Activated T-helper 2 cell treated with anti-CD3 and anti-CD28 coated beads, Interferon-gamma antibody, Interleukin-2, Interleukin-4, amounts not matched to agents 10 μg/mL and 5 μg/mL and 100 μg/mL, durations not matched to agents 14 hours and 24 hours and 36 hours (primary cell): ENCODE data around the gene SLC24A1. TPM values are rescaled to one million over a fixed set of nuclear protein-coding genes. Genes with fewer than 3 reads are reported as not detected.
A peak's percentile ranks its signal among the peaks of the same experiment; 100 is the strongest.
"Not testable (repeated sequence)": the region's sequence is repeated elsewhere in the genome, so short reads cannot be mapped to it uniquely, and the experiment has no call there.

Experiments
- DNase-seq: peaks from one replicate; pipeline ENCODE4 v3.0.0; 2021; ENCODE audit warnings: low spot score
- H3K27ac Mint-ChIP-seq: one replicate; pipeline ENCODE4 v1.8.0; 2021; ENCODE audit warnings: mixed read lengths
- H3K27me3 Mint-ChIP-seq: one replicate; pipeline ENCODE4 v1.8.0; 2021; ENCODE audit warnings: low read depth, mixed read lengths
- H3K36me3 Mint-ChIP-seq: one replicate; pipeline ENCODE4 v1.8.0; 2021; ENCODE audit warnings: low read depth, mixed read lengths
- H3K4me1 Mint-ChIP-seq: one replicate; pipeline ENCODE4 v1.8.0; 2021; ENCODE audit warnings: low read depth, mixed read lengths
- H3K4me3 Mint-ChIP-seq: one replicate; pipeline ENCODE4 v1.8.0; 2021; ENCODE audit warnings: low read depth, mild to moderate bottlenecking, moderate library complexity, mixed read lengths
- H3K9me3 Mint-ChIP-seq: one replicate; pipeline ENCODE4 v1.8.0; 2021; ENCODE audit warnings: mixed read lengths
- intact Hi-C: fragments of 100-400 bp; cut with micrococcal nuclease; formaldehyde crosslinking; loops from one replicate; pipeline ENCODE4 v1.15.1; 2023
- total RNA-seq: library from RNA; stranded (reverse); gene quantifications from 2 replicates; pipeline ENCODE4 v1.2.3, GENCODE V29; 2022

Gene SLC24A1
- total RNA-seq, 1 donor from 2014 or later: 5.3 TPM

- H3K9me3 Mint-ChIP-seq: no peaks in the 10 kb centered on the region
- peaks cover 44% of the 10 kb centered on the region for H3K36me3 Mint-ChIP-seq
- no peak overlapping the region for H3K4me3 Mint-ChIP-seq
- peaks cover 5% of the 10 kb centered on the region for H3K4me1 Mint-ChIP-seq
- no peak for DNase-seq
- intact Hi-C loops: no loop called here
- no peaks in the 10 kb centered on the region for H3K27me3 Mint-ChIP-seq
- no peak overlapping the region for H3K27ac Mint-ChIP-seq
Observed at GRCh38 chr15:65603134-65603533, 18.6 kb upstream of the SLC24A1 start.

- DNase-seq: no peak
- H3K4me1 Mint-ChIP-seq: peaks cover 4% of the 10 kb centered on the region
- H3K36me3 Mint-ChIP-seq: peaks cover 39% of the 10 kb centered on the region
- no peaks in the 10 kb centered on the region for H3K9me3 Mint-ChIP-seq
- no peak overlapping the region for H3K4me3 Mint-ChIP-seq
- no peaks in the 10 kb centered on the region for H3K27me3 Mint-ChIP-seq
- no peak overlapping the region for H3K27ac Mint-ChIP-seq
- intact Hi-C loops: no loop called here
Observed at GRCh38 chr15:65603559-65603958, 18.2 kb upstream of the SLC24A1 start.

GRCh38 chr15:65610871-65611718 is 10.6 kb upstream of the SLC24A1 start, which contains the start of gene INTS14:
TSS of gene INTS14 (minus strand) at chr15:65611131. CDS start at chr15:65607380, 3,751 bp downstream.
- intact Hi-C loops: loop anchor here (1.0 kb wide), 1 partner anchor 81 kb away; the partner anchor contains the start of gene HACD3
- Mint-ChIP-seq H3K27me3 (no peaks in the 10 kb centered on the region), H3K4me1 (peaks cover 23% of the 10 kb centered on the region), H3K4me3 (peak within 1 kb of the TSS; percentile 95), H3K9me3 (no peaks in the 10 kb centered on the region), H3K36me3 (peaks cover 4% of the 10 kb centered on the region), H3K27ac (peak within 1 kb of the TSS; percentile 92)
- DNase-seq: peak; percentile 88

DNA sequence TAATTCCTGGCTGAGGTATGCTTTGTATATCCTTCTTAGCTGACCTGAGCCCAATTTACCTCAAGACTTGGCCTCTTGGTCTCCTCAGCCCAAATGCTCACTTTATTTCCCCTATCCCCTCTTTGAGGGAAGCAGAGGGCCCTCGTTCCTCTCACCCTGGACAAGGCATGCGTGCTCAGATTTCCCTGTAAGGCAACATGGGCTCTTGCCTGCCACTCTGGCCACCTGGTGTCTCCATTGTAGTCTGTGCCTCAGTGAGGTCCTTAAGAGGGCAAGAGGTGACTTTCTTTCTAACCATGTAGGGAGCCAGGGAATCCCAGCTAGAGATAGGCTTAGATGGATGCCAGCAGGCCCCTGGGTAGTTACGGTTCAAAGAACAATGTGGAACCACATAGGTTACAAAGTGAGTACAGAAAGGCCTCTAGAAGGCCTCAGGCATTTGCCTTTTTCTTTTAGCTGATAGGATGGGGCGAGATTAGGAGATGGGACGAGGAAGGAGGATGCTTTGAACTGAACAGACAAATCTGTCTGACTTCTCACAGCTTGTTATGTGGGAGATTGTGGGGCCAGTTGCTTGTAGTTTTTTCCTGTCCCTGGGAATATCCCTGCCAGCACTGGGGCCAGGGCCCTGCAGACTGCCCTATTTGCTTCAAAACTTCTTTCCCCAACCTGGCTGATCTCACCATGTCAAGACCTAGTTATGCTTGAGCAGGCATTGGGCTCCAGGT is 9.7 kb upstream of the SLC24A1 start:
- H3K4me3 Mint-ChIP-seq: peak overlapping the region; percentile 95
- H3K36me3 Mint-ChIP-seq: peaks cover 2% of the 10 kb centered on the region
- H3K27me3 Mint-ChIP-seq: no peaks in the 10 kb centered on the region
- H3K27ac Mint-ChIP-seq: peak overlapping the region; percentile 92
- no peaks in the 10 kb centered on the region for H3K9me3 Mint-ChIP-seq
- no peak for DNase-seq
- H3K4me1 Mint-ChIP-seq: peaks cover 23% of the 10 kb centered on the region
- intact Hi-C loops: loop anchor here (1.0 kb wide), 1 partner anchor 82 kb away; the partner anchor contains the start of gene HACD3

DNA sequence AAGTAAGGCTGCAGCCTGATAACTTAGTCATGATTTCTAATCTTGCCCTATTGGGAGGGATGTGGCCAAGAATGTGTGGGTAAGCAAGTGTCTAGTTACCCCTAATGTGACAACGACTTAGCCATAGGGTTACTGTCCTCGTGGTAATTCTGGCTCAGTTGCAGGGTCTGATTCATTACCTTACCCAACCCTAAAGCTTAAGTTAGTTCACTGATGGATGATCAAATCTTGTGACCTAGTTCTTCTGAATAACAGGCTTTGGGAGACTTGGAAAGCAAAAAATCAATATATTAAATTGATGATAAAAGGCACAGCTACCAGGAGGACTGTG is 9.2 kb upstream of the SLC24A1 start:
- Mint-ChIP-seq H3K9me3 (no peaks in the 10 kb centered on the region), H3K36me3 (no peaks in the 10 kb centered on the region), H3K4me3 (peak overlapping the region; percentile 95)

GRCh38 chr15:65612949-65613744 is 8.6 kb upstream of the SLC24A1 start:
- intact Hi-C loops: no loop called here
- Mint-ChIP-seq H3K27ac (no peak overlapping the region), H3K36me3 (no peaks in the 10 kb centered on the region), H3K4me1 (peaks cover 23% of the 10 kb centered on the region), H3K4me3 (no peak overlapping the region), H3K9me3 (no peaks in the 10 kb centered on the region), H3K27me3 (no peaks in the 10 kb centered on the region)
- no peak for DNase-seq

More for the DNA sequence above, 9.2 kb upstream of the SLC24A1 start:
- no peaks in the 10 kb centered on the region for H3K27me3 Mint-ChIP-seq
- H3K27ac Mint-ChIP-seq: no peak overlapping the region
- peaks cover 23% of the 10 kb centered on the region for H3K4me1 Mint-ChIP-seq
- DNase-seq: no peak
- intact Hi-C loops: no loop called here

DNA sequence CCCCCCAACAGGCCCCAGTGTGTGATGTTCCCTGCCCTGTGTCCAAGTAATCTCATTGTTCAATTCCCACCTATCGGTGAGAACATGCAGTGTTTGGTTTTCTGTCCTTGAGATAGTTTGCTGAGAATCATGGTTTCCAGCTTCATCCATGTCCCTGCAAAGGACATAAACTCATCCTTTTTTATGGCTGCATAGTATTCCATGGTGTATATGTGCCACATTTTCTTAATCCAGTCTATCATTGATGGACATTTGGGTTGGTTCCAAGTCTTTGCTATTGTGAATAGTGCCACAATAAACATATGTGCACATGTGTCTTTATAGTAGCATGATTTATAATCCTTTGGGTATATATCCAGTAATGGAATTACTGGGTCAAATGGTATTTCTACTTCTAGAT is 5.9 kb upstream of the SLC24A1 start:
- DNase-seq: not testable (repeated sequence)

GRCh38 chr15:65618560-65619109 is 3.1 kb upstream of the SLC24A1 start:
- no peak overlapping the region for H3K4me3 Mint-ChIP-seq
- H3K4me1 Mint-ChIP-seq: no peaks in the 10 kb centered on the region
- no peak for DNase-seq
- intact Hi-C loops: no loop called here
- H3K36me3 Mint-ChIP-seq: no peaks in the 10 kb centered on the region
- H3K9me3 Mint-ChIP-seq: no peaks in the 10 kb centered on the region
- H3K27ac Mint-ChIP-seq: no peak overlapping the region
- no peaks in the 10 kb centered on the region for H3K27me3 Mint-ChIP-seq

More for the DNA sequence above, 5.9 kb upstream of the SLC24A1 start:
- H3K27me3 Mint-ChIP-seq, intact Hi-C loops, H3K36me3 Mint-ChIP-seq, H3K4me3 Mint-ChIP-seq, H3K9me3 Mint-ChIP-seq, H3K27ac Mint-ChIP-seq: not testable (repeated sequence)
- H3K4me1 Mint-ChIP-seq: peaks cover 11% of the 10 kb centered on the region

GRCh38 chr15:65619626-65620290 is 2.0 kb upstream of the SLC24A1 start:
- intact Hi-C loops: no loop called here
- Mint-ChIP-seq H3K27me3 (no peaks in the 10 kb centered on the region), H3K4me3 (no peak overlapping the region), H3K4me1 (no peaks in the 10 kb centered on the region), H3K9me3 (no peaks in the 10 kb centered on the region), H3K27ac (no peak overlapping the region), H3K36me3 (no peaks in the 10 kb centered on the region)
- no peak for DNase-seq

DNA sequence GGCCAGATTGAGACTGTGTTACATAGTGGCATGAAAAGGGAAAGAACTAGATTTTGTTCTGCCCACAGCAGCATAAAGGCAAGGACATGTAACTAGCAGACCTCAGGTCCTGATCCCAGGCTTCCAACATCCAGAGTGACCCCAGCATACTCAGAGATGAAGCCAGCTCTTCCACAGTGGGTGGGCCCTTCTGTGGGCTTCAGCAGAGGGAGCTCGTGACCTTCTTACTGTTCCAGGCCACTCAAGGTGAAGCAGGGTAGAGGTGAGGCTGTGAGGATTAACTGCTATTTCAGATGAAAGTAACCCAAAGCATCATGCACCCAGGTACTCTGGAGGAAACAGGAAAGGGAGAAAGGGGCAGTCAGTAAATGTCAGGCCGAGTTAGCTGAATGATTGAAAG is 905 bp upstream of the SLC24A1 start:
- no peaks in the 10 kb centered on the region for H3K4me1 Mint-ChIP-seq
- no peak for DNase-seq
- no peaks in the 10 kb centered on the region for H3K36me3 Mint-ChIP-seq
- H3K27me3 Mint-ChIP-seq: no peaks in the 10 kb centered on the region
- no peak overlapping the region for H3K27ac Mint-ChIP-seq
- no peaks in the 10 kb centered on the region for H3K9me3 Mint-ChIP-seq
- intact Hi-C loops: no loop called here
- H3K4me3 Mint-ChIP-seq: no peak overlapping the region

DNA sequence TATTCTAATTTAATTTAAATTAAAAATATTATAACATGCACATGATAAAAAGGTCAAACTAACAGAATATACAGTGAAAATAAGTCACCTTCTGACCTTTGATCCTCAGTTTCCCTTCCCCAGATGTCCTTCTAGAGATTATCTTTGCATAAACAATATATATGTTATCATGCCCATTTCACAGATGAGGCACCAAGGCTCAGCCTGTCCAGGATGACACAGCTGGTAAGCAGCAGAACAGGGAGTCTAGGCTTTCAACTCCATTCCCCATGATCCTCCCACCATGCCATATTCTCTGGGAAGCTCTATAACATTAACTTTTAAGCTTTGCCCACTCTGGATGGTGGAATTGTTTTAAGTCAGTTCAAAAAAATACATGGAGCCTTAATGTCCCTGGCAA is 1.4 kb downstream of the SLC24A1 start:
- Mint-ChIP-seq H3K4me1 (no peaks in the 10 kb centered on the region), H3K36me3 (no peaks in the 10 kb centered on the region), H3K27me3 (no peaks in the 10 kb centered on the region)

DNA sequence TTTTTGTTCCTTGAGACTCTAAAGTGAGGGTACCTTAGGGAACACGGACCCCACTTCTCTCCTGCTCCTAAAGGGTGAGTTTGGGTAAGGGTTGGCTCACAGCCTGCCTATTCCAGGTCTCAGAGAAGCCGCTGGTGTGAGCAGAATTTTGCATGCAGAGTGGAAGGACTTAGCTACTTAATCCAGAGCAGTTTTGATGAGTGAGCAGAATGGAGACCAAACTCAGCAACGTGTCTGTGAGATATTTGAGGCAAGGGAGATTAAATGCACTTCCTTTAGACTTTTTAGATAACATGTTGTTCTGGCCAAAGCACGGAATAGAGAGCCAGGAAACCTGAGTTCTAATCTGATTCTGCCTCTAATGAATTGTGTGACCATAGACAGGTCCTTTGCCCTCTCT is 5.1 kb downstream of the SLC24A1 start:
- intact Hi-C loops: no loop called here
- H3K9me3 Mint-ChIP-seq: no peaks in the 10 kb centered on the region
- H3K4me3 Mint-ChIP-seq: no peak overlapping the region
- H3K27me3 Mint-ChIP-seq: no peaks in the 10 kb centered on the region
- peaks cover 4% of the 10 kb centered on the region for H3K4me1 Mint-ChIP-seq
- no peak overlapping the region for H3K27ac Mint-ChIP-seq
- H3K36me3 Mint-ChIP-seq: no peaks in the 10 kb centered on the region
- DNase-seq: no peak

More for the DNA sequence above, 1.4 kb downstream of the SLC24A1 start:
- intact Hi-C loops: no loop called here
- H3K9me3 Mint-ChIP-seq: no peaks in the 10 kb centered on the region
- no peak for DNase-seq
- no peak overlapping the region for H3K4me3 Mint-ChIP-seq
- H3K27ac Mint-ChIP-seq: no peak overlapping the region
